Neural crest cell (in vitro differentiated cells): Measurements from ENCODE around the gene ACSL6. TPM values are rescaled to one million over a fixed set of nuclear protein-coding genes. Genes with fewer than 3 reads are reported as not detected.

Experiments used
- DNase-seq: peaks from one replicate; pipeline ENCODE4 v3.0.0; 2021; ENCODE audit warnings: low read depth, mixed read lengths, low spot score
- H3K27ac Mint-ChIP-seq: one replicate; pipeline ENCODE4 v1.8.0; 2021; ENCODE audit warnings: mild to moderate bottlenecking, mixed read lengths; ENCODE audit not compliant: unreplicated experiment
- H3K27me3 Mint-ChIP-seq: 2 replicates; pipeline ENCODE4 v1.8.0; 2021; ENCODE audit warnings: low read depth, mild to moderate bottlenecking, mixed read lengths
- H3K36me3 Mint-ChIP-seq: 2 replicates; pipeline ENCODE4 v1.8.0; 2021; ENCODE audit warnings: low read depth, mild to moderate bottlenecking, mixed read lengths
- H3K4me1 Mint-ChIP-seq: 2 replicates; pipeline ENCODE4 v1.8.0; 2021; ENCODE audit warnings: mixed read lengths
- H3K4me3 Mint-ChIP-seq: one replicate; pipeline ENCODE4 v1.8.0; 2021; ENCODE audit warnings: mild to moderate bottlenecking, mixed read lengths
- H3K9me3 Mint-ChIP-seq: 2 replicates; pipeline ENCODE4 v1.8.0; 2021; ENCODE audit warnings: mixed read lengths
- total RNA-seq: library from RNA; stranded (reverse); gene quantifications from 2 replicates; pipeline ENCODE4 v1.2.1, GENCODE V29; 2021
- TF ChIP-seq, protein P1 (sequence below): fragments of 200-600 bp; sonication (generic); conservative IDR thresholded peaks from 2 replicates; pipeline ENCODE4 v1.5.0; 2021; ENCODE audit warnings: antibody characterized with exemption, mild to moderate bottlenecking

Gene ACSL6
- total RNA-seq, 1 donor from 2014 or later = 0.84 TPM

DNA sequence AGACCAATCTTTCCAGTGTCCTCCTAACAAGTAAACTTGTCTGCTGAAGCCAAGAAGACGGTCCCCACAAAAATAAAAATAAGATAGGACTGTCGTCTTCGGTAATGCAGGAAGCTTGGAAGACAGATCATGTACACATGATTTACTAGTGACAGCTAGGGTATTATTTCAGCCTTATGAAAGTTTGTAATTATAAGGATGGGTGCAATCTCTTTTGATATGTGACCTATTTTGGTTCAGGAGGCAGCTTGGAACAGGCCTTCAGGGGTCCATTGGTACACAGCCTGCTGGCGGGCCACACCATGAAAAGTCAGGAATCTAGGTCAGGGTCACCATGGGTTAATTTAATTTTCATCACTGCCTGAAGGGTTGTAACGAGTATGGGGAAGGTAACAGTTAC, 52.3 kb downstream of the ACSL6 start:
- TF ChIP-seq, protein P1, sequence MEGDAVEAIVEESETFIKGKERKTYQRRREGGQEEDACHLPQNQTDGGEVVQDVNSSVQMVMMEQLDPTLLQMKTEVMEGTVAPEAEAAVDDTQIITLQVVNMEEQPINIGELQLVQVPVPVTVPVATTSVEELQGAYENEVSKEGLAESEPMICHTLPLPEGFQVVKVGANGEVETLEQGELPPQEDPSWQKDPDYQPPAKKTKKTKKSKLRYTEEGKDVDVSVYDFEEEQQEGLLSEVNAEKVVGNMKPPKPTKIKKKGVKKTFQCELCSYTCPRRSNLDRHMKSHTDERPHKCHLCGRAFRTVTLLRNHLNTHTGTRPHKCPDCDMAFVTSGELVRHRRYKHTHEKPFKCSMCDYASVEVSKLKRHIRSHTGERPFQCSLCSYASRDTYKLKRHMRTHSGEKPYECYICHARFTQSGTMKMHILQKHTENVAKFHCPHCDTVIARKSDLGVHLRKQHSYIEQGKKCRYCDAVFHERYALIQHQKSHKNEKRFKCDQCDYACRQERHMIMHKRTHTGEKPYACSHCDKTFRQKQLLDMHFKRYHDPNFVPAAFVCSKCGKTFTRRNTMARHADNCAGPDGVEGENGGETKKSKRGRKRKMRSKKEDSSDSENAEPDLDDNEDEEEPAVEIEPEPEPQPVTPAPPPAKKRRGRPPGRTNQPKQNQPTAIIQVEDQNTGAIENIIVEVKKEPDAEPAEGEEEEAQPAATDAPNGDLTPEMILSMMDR = no peak
- DNase-seq = no peak
- Mint-ChIP-seq H3K4me1 (peaks cover 26% of the 10 kb centered on the region), H3K4me3 (no peak overlapping the region), H3K27ac (no peak overlapping the region), H3K36me3 (no peaks in the 10 kb centered on the region), H3K27me3 (peaks cover 3% of the 10 kb centered on the region), H3K9me3 (no peaks in the 10 kb centered on the region)

DNA sequence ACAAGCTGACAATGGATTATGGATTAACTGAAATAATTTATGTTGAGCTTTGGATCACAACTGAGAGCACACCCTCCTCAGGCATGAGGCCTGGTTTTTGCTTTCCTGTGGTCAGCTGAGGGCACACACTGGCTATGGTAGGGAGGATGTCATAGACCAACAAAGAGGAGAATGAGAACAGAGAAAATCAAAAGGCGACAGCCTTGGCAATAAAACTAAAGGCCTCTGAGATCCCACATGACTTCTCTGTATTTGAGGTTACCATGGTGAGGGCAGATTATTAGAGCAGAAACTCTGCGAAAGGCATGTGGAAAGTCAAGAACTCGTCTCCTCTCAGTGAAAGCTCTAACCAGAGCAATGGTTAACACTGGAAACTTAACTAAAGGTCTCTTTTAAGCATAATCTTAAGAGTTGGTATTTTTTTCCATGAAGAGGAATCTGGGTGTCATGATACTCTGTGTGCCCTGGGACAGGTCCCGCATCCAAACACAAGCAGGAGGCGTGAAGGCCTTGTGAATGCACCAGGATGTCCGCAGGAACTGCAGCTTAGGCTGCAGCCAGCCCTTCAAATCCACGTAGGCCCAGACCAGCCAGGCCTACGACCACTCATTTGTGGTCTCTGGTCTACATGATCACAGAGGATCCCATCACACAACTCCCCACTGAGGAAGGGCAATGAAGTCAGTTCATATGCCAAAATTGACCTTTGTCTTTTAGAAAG, 53.6 kb downstream of the ACSL6 start:
- Mint-ChIP-seq H3K4me3 (peak overlapping the region; percentile 3), H3K27ac (peak overlapping the region; percentile 90), H3K36me3 (no peaks in the 10 kb centered on the region), H3K27me3 (peaks cover 3% of the 10 kb centered on the region), H3K9me3 (no peaks in the 10 kb centered on the region), H3K4me1 (peaks cover 26% of the 10 kb centered on the region)
- no peak for DNase-seq
- TF ChIP-seq, protein P1 = no peak

DNA sequence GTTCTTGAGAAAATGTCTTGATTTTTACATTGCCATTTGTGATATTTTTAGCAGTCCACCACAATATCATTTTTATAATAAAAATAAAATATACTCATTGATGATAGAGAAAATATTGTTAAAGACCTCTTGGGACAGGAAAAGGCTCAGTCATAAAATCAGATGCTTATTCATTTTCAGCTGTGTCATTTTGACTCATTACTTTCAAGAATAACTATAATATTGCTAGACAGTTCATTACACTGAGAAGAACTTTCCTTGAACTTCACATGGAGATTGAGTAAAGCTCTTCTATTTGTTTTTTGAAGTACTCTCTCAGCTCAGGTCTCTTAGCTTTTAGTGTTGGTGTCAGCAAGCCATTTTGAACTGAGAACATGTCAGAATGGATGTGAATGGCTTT, 57.5 kb downstream of the ACSL6 start:
- peaks cover 20% of the 10 kb centered on the region for H3K4me1 Mint-ChIP-seq
- H3K4me3 Mint-ChIP-seq = no peak overlapping the region
- H3K27ac Mint-ChIP-seq = no peak overlapping the region
- TF ChIP-seq, protein P1 = no peak
- no peak for DNase-seq
- no peaks in the 10 kb centered on the region for H3K36me3 Mint-ChIP-seq
- H3K9me3 Mint-ChIP-seq = no peaks in the 10 kb centered on the region
- peaks cover 3% of the 10 kb centered on the region for H3K27me3 Mint-ChIP-seq

DNA sequence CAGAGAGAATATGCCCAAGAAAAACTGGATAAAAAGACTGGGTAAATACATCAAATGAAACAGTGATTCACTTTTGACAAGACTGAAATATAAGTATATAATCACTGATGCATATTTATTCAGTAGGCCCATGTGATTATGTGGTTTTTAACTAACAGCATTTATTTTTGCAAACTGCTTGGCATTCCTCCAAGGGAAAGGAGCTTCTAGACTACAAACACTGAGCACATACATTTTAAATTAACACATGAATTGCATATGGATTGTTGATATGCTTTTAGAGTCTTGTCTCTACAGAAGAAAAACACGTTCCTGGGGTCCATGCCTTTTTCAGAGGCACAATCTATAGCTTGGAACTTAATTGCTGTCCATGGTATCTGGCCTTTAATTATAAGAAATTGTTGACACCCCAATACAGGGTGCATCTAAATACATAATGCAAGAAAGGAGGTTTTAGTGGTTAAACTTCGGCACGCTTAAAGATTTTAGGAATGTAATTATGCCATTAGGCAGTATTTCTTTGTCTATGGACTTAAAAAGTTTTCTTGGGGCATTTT, 59.1 kb downstream of the ACSL6 start:
- no peaks in the 10 kb centered on the region for H3K9me3 Mint-ChIP-seq
- H3K4me1 Mint-ChIP-seq = peaks cover 11% of the 10 kb centered on the region
- no peak for DNase-seq
- H3K4me3 Mint-ChIP-seq = no peak overlapping the region
- no peak overlapping the region for H3K27ac Mint-ChIP-seq
- peaks cover 3% of the 10 kb centered on the region for H3K27me3 Mint-ChIP-seq
- no peaks in the 10 kb centered on the region for H3K36me3 Mint-ChIP-seq
- TF ChIP-seq, protein P1 = no peak

DNA sequence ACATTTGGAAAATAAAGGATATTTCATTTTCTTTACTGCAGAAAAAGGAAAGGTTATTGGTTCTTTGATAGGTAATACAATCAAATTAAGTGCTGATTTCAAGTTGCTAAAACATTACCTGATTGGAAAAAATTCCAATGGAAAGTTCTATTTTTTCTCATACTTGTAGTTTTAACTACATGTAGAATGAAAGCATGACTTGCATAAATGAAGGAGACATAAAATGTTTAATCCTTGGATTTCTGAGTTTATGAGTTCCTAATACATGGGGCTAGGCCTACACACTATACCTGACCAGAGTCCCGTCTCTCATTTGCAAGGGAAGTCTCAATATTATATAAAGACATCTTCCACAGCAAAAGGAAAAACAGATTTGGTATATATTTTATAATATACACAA, 60.8 kb downstream of the ACSL6 start:
- no peaks in the 10 kb centered on the region for H3K9me3 Mint-ChIP-seq

More for the DNA sequence above, 60.8 kb downstream of the ACSL6 start:
- Mint-ChIP-seq H3K4me1 (peaks cover 6% of the 10 kb centered on the region), H3K4me3 (no peak overlapping the region), H3K27ac (no peak overlapping the region), H3K36me3 (no peaks in the 10 kb centered on the region), H3K27me3 (peaks cover 3% of the 10 kb centered on the region)
- DNase-seq = no peak
- TF ChIP-seq, protein P1 = no peak
